ENCODE data around the gene RHBG.

DNA sequence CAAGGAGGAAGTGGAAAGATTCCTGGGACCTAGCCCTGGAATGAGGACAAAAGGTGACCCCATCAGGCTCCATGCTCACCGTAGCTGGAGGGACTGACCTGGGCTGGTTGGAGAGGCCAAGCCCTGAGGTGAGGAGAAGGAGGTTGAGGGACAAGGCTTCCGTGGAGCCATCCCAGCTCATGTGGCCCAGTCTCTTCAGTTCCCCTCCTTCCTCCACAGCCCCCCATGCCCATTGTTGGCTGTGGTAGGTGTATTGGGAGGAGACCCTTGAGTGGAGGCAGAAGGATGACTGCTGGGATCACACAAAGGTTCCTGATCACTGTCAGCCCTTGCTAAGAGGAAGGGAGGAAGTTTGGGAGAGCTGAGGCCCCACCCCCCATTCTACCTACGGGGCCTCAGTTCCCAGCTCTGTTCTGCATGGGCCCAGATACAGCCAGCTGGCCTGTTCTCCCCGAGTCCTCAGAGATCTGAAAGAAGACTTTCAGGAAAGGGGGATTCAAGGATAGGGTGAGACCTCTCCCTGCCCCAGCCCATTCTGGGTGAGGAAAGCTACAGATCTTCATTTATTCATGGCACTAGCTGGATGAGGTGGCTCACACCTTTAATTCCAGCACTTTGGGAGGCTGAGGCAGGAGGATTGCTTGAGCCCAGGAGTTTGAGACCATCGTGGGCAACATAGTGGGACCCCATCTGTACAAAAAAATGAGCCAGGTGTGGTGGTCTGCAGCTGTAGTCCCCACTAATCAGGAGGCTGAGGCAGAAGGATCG is 17.3 kb downstream of the RHBG start:
- TF ChIP-seq, protein P1, sequence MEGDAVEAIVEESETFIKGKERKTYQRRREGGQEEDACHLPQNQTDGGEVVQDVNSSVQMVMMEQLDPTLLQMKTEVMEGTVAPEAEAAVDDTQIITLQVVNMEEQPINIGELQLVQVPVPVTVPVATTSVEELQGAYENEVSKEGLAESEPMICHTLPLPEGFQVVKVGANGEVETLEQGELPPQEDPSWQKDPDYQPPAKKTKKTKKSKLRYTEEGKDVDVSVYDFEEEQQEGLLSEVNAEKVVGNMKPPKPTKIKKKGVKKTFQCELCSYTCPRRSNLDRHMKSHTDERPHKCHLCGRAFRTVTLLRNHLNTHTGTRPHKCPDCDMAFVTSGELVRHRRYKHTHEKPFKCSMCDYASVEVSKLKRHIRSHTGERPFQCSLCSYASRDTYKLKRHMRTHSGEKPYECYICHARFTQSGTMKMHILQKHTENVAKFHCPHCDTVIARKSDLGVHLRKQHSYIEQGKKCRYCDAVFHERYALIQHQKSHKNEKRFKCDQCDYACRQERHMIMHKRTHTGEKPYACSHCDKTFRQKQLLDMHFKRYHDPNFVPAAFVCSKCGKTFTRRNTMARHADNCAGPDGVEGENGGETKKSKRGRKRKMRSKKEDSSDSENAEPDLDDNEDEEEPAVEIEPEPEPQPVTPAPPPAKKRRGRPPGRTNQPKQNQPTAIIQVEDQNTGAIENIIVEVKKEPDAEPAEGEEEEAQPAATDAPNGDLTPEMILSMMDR (IDR thresholded peaks at IDR 0.05) = no peak
- TF ChIP-seq EZH2 (IDR thresholded peaks at IDR 0.05; ENCODE audit: borderline replicate concordance, insufficient read depth, low read depth, low read length, poor library complexity, severe bottlenecking) = no peak

Data from B cell (primary cell).